Stimulated activated memory B cell treated with anti-CD40 and anti-IgM and Interleukin-4, amounts not matched to agents 10 μg/mL and 1 μg/mL and 100 μg/mL, for 72 hours (primary cell): ENCODE measurements around the gene CCDC85C.

ENCODE experiments used
- ATAC-seq: fragments of 150-1000 bp; cut with Tn5 transposase; 2 replicates; pipeline ENCODE4 v1.10.0; 2021
- H3K27ac Mint-ChIP-seq: one replicate; pipeline ENCODE4 v1.8.0; 2022; ENCODE audit warnings: mild to moderate bottlenecking, mixed read lengths
- H3K27me3 Mint-ChIP-seq: one replicate; pipeline ENCODE4 v1.8.0; 2022; ENCODE audit warnings: mixed read lengths
- H3K36me3 Mint-ChIP-seq: one replicate; pipeline ENCODE4 v1.8.0; 2022; ENCODE audit warnings: mixed read lengths
- H3K4me1 Mint-ChIP-seq: one replicate; pipeline ENCODE4 v1.8.0; 2022; ENCODE audit warnings: mixed read lengths
- H3K4me3 Mint-ChIP-seq: one replicate; pipeline ENCODE4 v1.8.0; 2022; ENCODE audit warnings: mild to moderate bottlenecking, moderate library complexity, mixed read lengths
- H3K9me3 Mint-ChIP-seq: one replicate; pipeline ENCODE4 v1.8.0; 2022; ENCODE audit warnings: mixed read lengths

CCDC85C gene

GRCh38 chr14:99541677-99542470, 62.1 kb downstream of the CCDC85C start:
- H3K27ac Mint-ChIP-seq = no peak overlapping the region
- H3K9me3 Mint-ChIP-seq = no peaks in the 10 kb centered on the region
- peaks cover 16% of the 10 kb centered on the region for H3K4me1 Mint-ChIP-seq
- no peaks in the 10 kb centered on the region for H3K36me3 Mint-ChIP-seq
- H3K4me3 Mint-ChIP-seq = no peak overlapping the region
- H3K27me3 Mint-ChIP-seq = peaks cover 53% of the 10 kb centered on the region
- no peak for ATAC-seq

GRCh38 chr14:99541211-99541610, 62.8 kb downstream of the CCDC85C start:
- H3K4me3 Mint-ChIP-seq = no peak overlapping the region
- no peak for ATAC-seq
- peaks cover 60% of the 10 kb centered on the region for H3K27me3 Mint-ChIP-seq
- H3K36me3 Mint-ChIP-seq = no peaks in the 10 kb centered on the region
- peaks cover 16% of the 10 kb centered on the region for H3K4me1 Mint-ChIP-seq
- no peaks in the 10 kb centered on the region for H3K9me3 Mint-ChIP-seq
- no peak overlapping the region for H3K27ac Mint-ChIP-seq

GRCh38 chr14:99540196-99541032, 63.6 kb downstream of the CCDC85C start:
- Mint-ChIP-seq H3K27me3 (peaks cover 56% of the 10 kb centered on the region), H3K9me3 (no peaks in the 10 kb centered on the region), H3K4me1 (peaks cover 16% of the 10 kb centered on the region), H3K27ac (no peak overlapping the region), H3K4me3 (no peak overlapping the region), H3K36me3 (no peaks in the 10 kb centered on the region)
- ATAC-seq = no peak

- H3K4me3 Mint-ChIP-seq = no peak overlapping the region
- no peaks in the 10 kb centered on the region for H3K9me3 Mint-ChIP-seq
Measured at GRCh38 chr14:99539491-99539890, 64.5 kb downstream of the CCDC85C start.

GRCh38 chr14:99538733-99539132, 65.3 kb downstream of the CCDC85C start:
- ATAC-seq = no peak
- Mint-ChIP-seq H3K4me1 (peaks cover 16% of the 10 kb centered on the region), H3K36me3 (no peaks in the 10 kb centered on the region), H3K27ac (no peak overlapping the region), H3K9me3 (no peaks in the 10 kb centered on the region), H3K4me3 (no peak overlapping the region), H3K27me3 (peaks cover 42% of the 10 kb centered on the region)

More at GRCh38 chr14:99539491-99539890, 64.5 kb downstream of the CCDC85C start:
- no peak overlapping the region for H3K27ac Mint-ChIP-seq
- H3K36me3 Mint-ChIP-seq = no peaks in the 10 kb centered on the region
- H3K4me1 Mint-ChIP-seq = peaks cover 16% of the 10 kb centered on the region
- ATAC-seq = no peak
- peaks cover 48% of the 10 kb centered on the region for H3K27me3 Mint-ChIP-seq

GRCh38 chr14:99538275-99538674, 65.7 kb downstream of the CCDC85C start:
- H3K27ac Mint-ChIP-seq = no peak overlapping the region
- H3K4me3 Mint-ChIP-seq = no peak overlapping the region
- H3K36me3 Mint-ChIP-seq = no peaks in the 10 kb centered on the region
- no peak for ATAC-seq
- H3K9me3 Mint-ChIP-seq = no peaks in the 10 kb centered on the region
- H3K4me1 Mint-ChIP-seq = peaks cover 16% of the 10 kb centered on the region
- H3K27me3 Mint-ChIP-seq = peaks cover 37% of the 10 kb centered on the region

GRCh38 chr14:99537399-99537798, 66.6 kb downstream of the CCDC85C start:
- no peaks in the 10 kb centered on the region for H3K36me3 Mint-ChIP-seq
- no peak overlapping the region for H3K27ac Mint-ChIP-seq
- no peak overlapping the region for H3K4me3 Mint-ChIP-seq
- H3K4me1 Mint-ChIP-seq = peaks cover 16% of the 10 kb centered on the region
- no peaks in the 10 kb centered on the region for H3K9me3 Mint-ChIP-seq
- no peak for ATAC-seq
- H3K27me3 Mint-ChIP-seq = peaks cover 34% of the 10 kb centered on the region

GRCh38 chr14:99535908-99536778, 67.9 kb downstream of the CCDC85C start:
- H3K27ac Mint-ChIP-seq = no peak overlapping the region
- H3K4me1 Mint-ChIP-seq = peaks cover 11% of the 10 kb centered on the region
- no peaks in the 10 kb centered on the region for H3K36me3 Mint-ChIP-seq
- no peak overlapping the region for H3K4me3 Mint-ChIP-seq
- no peaks in the 10 kb centered on the region for H3K9me3 Mint-ChIP-seq
- ATAC-seq = no peak
- H3K27me3 Mint-ChIP-seq = peaks cover 34% of the 10 kb centered on the region

GRCh38 chr14:99535448-99535847, 68.6 kb downstream of the CCDC85C start:
- no peak for ATAC-seq
- H3K9me3 Mint-ChIP-seq = no peaks in the 10 kb centered on the region
- no peak overlapping the region for H3K27ac Mint-ChIP-seq
- H3K4me1 Mint-ChIP-seq = peaks cover 9% of the 10 kb centered on the region
- H3K27me3 Mint-ChIP-seq = peaks cover 34% of the 10 kb centered on the region
- H3K4me3 Mint-ChIP-seq = no peak overlapping the region
- H3K36me3 Mint-ChIP-seq = no peaks in the 10 kb centered on the region

- Mint-ChIP-seq H3K27ac (no peak overlapping the region), H3K4me3 (no peak overlapping the region), H3K4me1 (peaks cover 9% of the 10 kb centered on the region), H3K9me3 (no peaks in the 10 kb centered on the region), H3K27me3 (peaks cover 34% of the 10 kb centered on the region), H3K36me3 (no peaks in the 10 kb centered on the region)
- no peak for ATAC-seq
Measured at GRCh38 chr14:99534863-99535262, 69.1 kb downstream of the CCDC85C start.

- ATAC-seq = no peak
- H3K4me1 Mint-ChIP-seq = peaks cover 9% of the 10 kb centered on the region
- no peaks in the 10 kb centered on the region for H3K36me3 Mint-ChIP-seq
Measured at GRCh38 chr14:99534333-99534732, 69.7 kb downstream of the CCDC85C start.

GRCh38 chr14:99532310-99532709, 71.7 kb downstream of the CCDC85C start:
- no peak overlapping the region for H3K27ac Mint-ChIP-seq
- H3K36me3 Mint-ChIP-seq = no peaks in the 10 kb centered on the region
- H3K4me3 Mint-ChIP-seq = no peak overlapping the region
- ATAC-seq = no peak
- peaks cover 12% of the 10 kb centered on the region for H3K27me3 Mint-ChIP-seq
- no peaks in the 10 kb centered on the region for H3K9me3 Mint-ChIP-seq
- no peaks in the 10 kb centered on the region for H3K4me1 Mint-ChIP-seq

More at GRCh38 chr14:99534333-99534732, 69.7 kb downstream of the CCDC85C start:
- Mint-ChIP-seq H3K27me3 (peaks cover 33% of the 10 kb centered on the region), H3K9me3 (no peaks in the 10 kb centered on the region), H3K4me3 (no peak overlapping the region), H3K27ac (no peak overlapping the region)

GRCh38 chr14:99531251-99532096, 72.5 kb downstream of the CCDC85C start:
- H3K36me3 Mint-ChIP-seq = no peaks in the 10 kb centered on the region
- no peaks in the 10 kb centered on the region for H3K4me1 Mint-ChIP-seq
- no peak overlapping the region for H3K27ac Mint-ChIP-seq
- ATAC-seq = no peak
- peaks cover 4% of the 10 kb centered on the region for H3K27me3 Mint-ChIP-seq
- H3K4me3 Mint-ChIP-seq = no peak overlapping the region
- H3K9me3 Mint-ChIP-seq = no peaks in the 10 kb centered on the region

GRCh38 chr14:99530407-99531155, 73.4 kb downstream of the CCDC85C start:
- H3K27ac Mint-ChIP-seq = no peak overlapping the region
- H3K36me3 Mint-ChIP-seq = no peaks in the 10 kb centered on the region

More at GRCh38 chr14:99530407-99531155, 73.4 kb downstream of the CCDC85C start:
- Mint-ChIP-seq H3K4me1 (no peaks in the 10 kb centered on the region), H3K4me3 (no peak overlapping the region), H3K27me3 (no peaks in the 10 kb centered on the region), H3K9me3 (no peaks in the 10 kb centered on the region)
- ATAC-seq = no peak
